Gastrocnemius medialis (tissue), 4 donors: ENCODE results near the gene RFNG.

Experiments used
- POLR2A ChIP-seq, 2 donors: fragments of 450-650 bp; IDR thresholded peaks; one replicate each; pipeline ENCODE4 v1.6.1; 2017; ENCODE audit warnings: antibody characterized with exemption in 2 of 2, mild to moderate bottlenecking in 2 of 2, moderate library complexity in 2 of 2
- TF ChIP-seq, protein P1 (sequence below), 5 experiments: fragments of 450-650 bp in 3 of 5; fragments of 200-600 bp in 2 of 5; sonication (generic) in 2 of 5; IDR thresholded peaks in 4 of 5; conservative IDR thresholded peaks in 1 of 5; 1 replicate in 4 of 5; 2 replicates in 1 of 5; pipeline ENCODE4 v1.5.1; 2016 to 2019; ENCODE audit warnings: antibody characterized with exemption in 5 of 5, mild to moderate bottlenecking in 3 of 5, moderate library complexity in 3 of 5

DNA sequence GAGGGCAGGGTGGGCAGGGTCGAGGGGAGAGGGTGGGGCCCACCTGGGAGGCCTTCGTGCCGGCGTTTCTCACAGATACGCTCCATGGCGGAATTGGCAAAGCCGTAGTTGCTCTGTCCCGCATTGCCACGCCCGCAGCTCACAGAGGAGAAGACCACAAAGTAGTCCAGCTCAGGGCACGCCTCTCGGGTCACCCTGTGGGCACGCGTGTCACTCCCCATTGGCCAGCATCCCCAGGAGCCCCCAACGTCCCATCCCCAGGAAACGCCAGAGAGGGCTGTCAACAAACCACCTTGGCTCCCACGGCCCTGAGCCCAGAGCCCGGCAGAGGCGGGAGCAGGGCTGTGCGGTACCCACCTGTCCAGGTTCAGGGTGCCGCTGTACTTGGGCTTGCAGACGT is 30.4 kb upstream of the RFNG start:
- TF ChIP-seq, protein P1, sequence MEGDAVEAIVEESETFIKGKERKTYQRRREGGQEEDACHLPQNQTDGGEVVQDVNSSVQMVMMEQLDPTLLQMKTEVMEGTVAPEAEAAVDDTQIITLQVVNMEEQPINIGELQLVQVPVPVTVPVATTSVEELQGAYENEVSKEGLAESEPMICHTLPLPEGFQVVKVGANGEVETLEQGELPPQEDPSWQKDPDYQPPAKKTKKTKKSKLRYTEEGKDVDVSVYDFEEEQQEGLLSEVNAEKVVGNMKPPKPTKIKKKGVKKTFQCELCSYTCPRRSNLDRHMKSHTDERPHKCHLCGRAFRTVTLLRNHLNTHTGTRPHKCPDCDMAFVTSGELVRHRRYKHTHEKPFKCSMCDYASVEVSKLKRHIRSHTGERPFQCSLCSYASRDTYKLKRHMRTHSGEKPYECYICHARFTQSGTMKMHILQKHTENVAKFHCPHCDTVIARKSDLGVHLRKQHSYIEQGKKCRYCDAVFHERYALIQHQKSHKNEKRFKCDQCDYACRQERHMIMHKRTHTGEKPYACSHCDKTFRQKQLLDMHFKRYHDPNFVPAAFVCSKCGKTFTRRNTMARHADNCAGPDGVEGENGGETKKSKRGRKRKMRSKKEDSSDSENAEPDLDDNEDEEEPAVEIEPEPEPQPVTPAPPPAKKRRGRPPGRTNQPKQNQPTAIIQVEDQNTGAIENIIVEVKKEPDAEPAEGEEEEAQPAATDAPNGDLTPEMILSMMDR (IDR thresholded peaks at IDR 0.05 in 4 of 5, conservative IDR thresholded peaks at IDR 0.05 in 1 of 5): no peak
- TF ChIP-seq POLR2A (IDR thresholded peaks at IDR 0.05): no peak
